BLaER1 (cell line): Measurements from ENCODE around the gene MAPKAPK3.

ENCODE experiments used
- H3K27ac ChIP-seq: shearing (Covaris generic); formaldehyde crosslinking; 2 replicates; pipeline ENCODE4 v1.8.1; 2022
- H3K27me3 ChIP-seq: shearing (Covaris generic); formaldehyde crosslinking; 2 replicates; pipeline ENCODE4 v1.8.1; 2022
- H3K36me3 ChIP-seq: shearing (Covaris generic); formaldehyde crosslinking; 2 replicates; pipeline ENCODE4 v1.8.1; 2022
- H3K4me1 ChIP-seq: shearing (Covaris generic); formaldehyde crosslinking; 2 replicates; pipeline ENCODE4 v1.8.1; 2022
- H3K4me2 ChIP-seq: shearing (Covaris generic); formaldehyde crosslinking; 2 replicates; pipeline ENCODE4 v1.8.1; 2022
- H3K4me3 ChIP-seq: shearing (Covaris generic); formaldehyde crosslinking; 2 replicates; pipeline ENCODE4 v1.8.1; 2022
- H3K9ac ChIP-seq: shearing (Covaris generic); formaldehyde crosslinking; 2 replicates; pipeline ENCODE4 v1.8.1; 2022
- H3K9me3 ChIP-seq: shearing (Covaris generic); formaldehyde crosslinking; 2 replicates; pipeline ENCODE4 v1.8.1; 2022
- H4K20me1 ChIP-seq: shearing (Covaris generic); formaldehyde crosslinking; 2 replicates; pipeline ENCODE4 v1.8.1; 2022
- Cebpa-rat ChIP-seq: shearing (Covaris generic); IDR thresholded peaks from 2 replicates; pipeline ENCODE4 v1.8.1; 2022

The MAPKAPK3 gene

DNA sequence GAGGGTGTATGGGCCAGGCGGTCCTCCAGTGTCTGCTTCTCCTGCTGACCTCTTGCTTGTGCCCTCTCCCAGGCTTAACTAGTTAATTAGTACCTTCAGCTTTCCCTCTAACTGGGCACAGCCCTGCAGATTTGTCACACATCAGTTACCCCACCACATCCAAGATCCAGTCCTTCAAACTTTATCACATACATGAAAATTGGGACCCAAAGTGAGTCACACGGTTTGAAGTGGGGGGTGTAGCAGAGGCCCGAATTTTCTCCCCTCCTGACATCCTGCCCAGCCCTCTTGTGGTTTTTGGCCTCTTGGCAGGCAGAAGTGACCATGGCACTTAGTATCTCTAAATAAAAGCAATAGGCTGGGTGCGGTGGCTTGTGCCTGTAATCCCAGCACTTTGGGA lies 3.9 kb downstream of the MAPKAPK3 start:
- Histone ChIP-seq H3K4me2 (peak overlapping the region; percentile 71), H3K9me3 (no peaks in the 10 kb centered on the region), H3K4me3 (no peak overlapping the region), H3K27ac (peak overlapping the region; percentile 54), H3K9ac (no peak overlapping the region), H3K36me3 (peaks cover 26% of the 10 kb centered on the region), H4K20me1 (peaks cover 50% of the 10 kb centered on the region), H3K27me3 (no peaks in the 10 kb centered on the region), H3K4me1 (peaks cover 77% of the 10 kb centered on the region)
- TF ChIP-seq Cebpa-rat, result no peak

- peaks cover 30% of the 10 kb centered on the region for H3K36me3 ChIP-seq
- H4K20me1 ChIP-seq, result peaks cover 71% of the 10 kb centered on the region
- H3K4me3 ChIP-seq, result no peak overlapping the region
- H3K9ac ChIP-seq, result no peak overlapping the region
- no peaks in the 10 kb centered on the region for H3K9me3 ChIP-seq
- no peaks in the 10 kb centered on the region for H3K27me3 ChIP-seq
- H3K4me2 ChIP-seq, result no peak overlapping the region
- TF ChIP-seq Cebpa-rat, result no peak
- H3K4me1 ChIP-seq, result peaks cover 82% of the 10 kb centered on the region
- H3K27ac ChIP-seq, result peak overlapping the region; percentile 31; the same call in 1 of the 2 replicates
Measured at GRCh38 chr3:50622881-50623280, 5.9 kb downstream of the MAPKAPK3 start.

DNA sequence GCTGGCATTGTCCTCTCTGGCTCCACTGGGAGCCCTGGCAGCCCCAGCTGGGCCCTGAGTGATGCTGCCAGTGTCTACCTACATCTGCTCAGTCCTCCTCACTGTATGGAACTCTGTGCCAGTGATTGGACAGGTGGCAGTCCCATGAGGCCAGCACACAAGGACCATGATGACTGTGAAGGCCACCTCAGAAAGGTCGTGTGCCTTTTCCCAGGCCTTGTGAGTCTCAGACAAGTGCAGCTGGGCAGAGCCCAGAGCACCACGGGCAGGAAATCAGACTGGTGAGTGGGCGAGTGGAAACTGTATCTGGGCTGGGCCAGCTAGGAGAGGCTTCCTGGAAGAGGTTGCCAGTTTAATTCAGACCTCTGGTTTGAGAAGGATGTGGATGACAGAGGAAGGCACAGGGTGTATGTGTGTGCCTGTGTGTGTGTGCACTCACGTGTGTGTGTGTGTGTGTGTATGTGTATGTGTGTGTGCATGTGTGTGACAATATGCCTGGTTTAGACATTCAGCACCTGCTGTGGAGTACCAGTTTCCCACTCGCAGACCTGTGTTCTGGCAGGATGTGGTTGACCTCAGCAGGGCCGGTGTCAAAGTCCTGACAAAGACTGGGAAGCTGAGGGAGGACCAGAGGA lies 7.0 kb downstream of the MAPKAPK3 start:
- Histone ChIP-seq H3K36me3 (peaks cover 41% of the 10 kb centered on the region), H3K4me2 (peak overlapping the region; percentile 67), H3K9ac (peak overlapping the region; percentile 0; the same call in 1 of the 2 replicates), H3K4me1 (peaks cover 75% of the 10 kb centered on the region), H3K4me3 (no peak overlapping the region), H3K27me3 (no peaks in the 10 kb centered on the region), H3K27ac (peak overlapping the region; percentile 31), H3K9me3 (no peaks in the 10 kb centered on the region), H4K20me1 (peaks cover 82% of the 10 kb centered on the region)
- no peak for TF ChIP-seq Cebpa-rat

DNA sequence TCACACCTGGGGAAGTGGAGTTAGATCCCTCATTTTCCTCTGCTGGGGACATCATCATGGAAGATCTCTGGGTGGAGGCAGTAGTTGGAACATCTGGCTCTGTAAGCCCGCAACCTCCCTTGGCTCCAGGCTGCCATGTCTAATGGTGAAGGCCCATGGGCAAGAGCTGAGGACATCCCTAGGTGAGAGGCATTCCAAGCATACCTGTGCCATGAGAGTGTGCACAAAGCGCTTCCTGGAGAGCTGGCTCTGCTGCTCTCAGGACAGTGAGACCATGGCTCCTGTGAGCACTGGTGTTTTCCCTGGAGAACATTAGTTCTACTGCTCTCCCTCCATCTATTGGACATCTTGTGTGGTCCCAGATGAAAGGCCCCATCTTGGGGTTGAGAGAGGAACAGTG lies 7.7 kb downstream of the MAPKAPK3 start:
- Histone ChIP-seq H3K9ac (0 out of 2 replicates have a peak overlapping the region, but pooled peaks have one; percentile 0), H3K27me3 (no peaks in the 10 kb centered on the region), H3K4me3 (no peak overlapping the region), H3K27ac (peak overlapping the region; percentile 31; the same call in 1 of the 2 replicates), H3K4me2 (peak overlapping the region; percentile 67), H3K4me1 (peaks cover 68% of the 10 kb centered on the region), H3K9me3 (no peaks in the 10 kb centered on the region), H3K36me3 (peaks cover 46% of the 10 kb centered on the region), H4K20me1 (peaks cover 88% of the 10 kb centered on the region)
- TF ChIP-seq Cebpa-rat, result no peak

GRCh38 chr3:50625231-50626182 lies 8.6 kb downstream of the MAPKAPK3 start:
- peaks cover 67% of the 10 kb centered on the region for H3K4me1 ChIP-seq
- H3K27ac ChIP-seq, result no peak overlapping the region
- no peaks in the 10 kb centered on the region for H3K9me3 ChIP-seq
- no peak for TF ChIP-seq Cebpa-rat
- H3K4me2 ChIP-seq, result peak overlapping the region; percentile 67
- H3K4me3 ChIP-seq, result no peak overlapping the region
- peaks cover 46% of the 10 kb centered on the region for H3K36me3 ChIP-seq
- no peaks in the 10 kb centered on the region for H3K27me3 ChIP-seq
- peaks cover 94% of the 10 kb centered on the region for H4K20me1 ChIP-seq
- H3K9ac ChIP-seq, result no peak overlapping the region

GRCh38 chr3:50626401-50626800 lies 9.4 kb downstream of the MAPKAPK3 start:
- no peak for TF ChIP-seq Cebpa-rat
- Histone ChIP-seq H4K20me1 (peaks cover 98% of the 10 kb centered on the region), H3K4me2 (peak overlapping the region; percentile 67), H3K4me1 (peaks cover 67% of the 10 kb centered on the region), H3K9me3 (no peaks in the 10 kb centered on the region), H3K36me3 (peaks cover 52% of the 10 kb centered on the region), H3K27ac (no peak overlapping the region), H3K4me3 (no peak overlapping the region), H3K27me3 (no peaks in the 10 kb centered on the region), H3K9ac (no peak overlapping the region)

DNA sequence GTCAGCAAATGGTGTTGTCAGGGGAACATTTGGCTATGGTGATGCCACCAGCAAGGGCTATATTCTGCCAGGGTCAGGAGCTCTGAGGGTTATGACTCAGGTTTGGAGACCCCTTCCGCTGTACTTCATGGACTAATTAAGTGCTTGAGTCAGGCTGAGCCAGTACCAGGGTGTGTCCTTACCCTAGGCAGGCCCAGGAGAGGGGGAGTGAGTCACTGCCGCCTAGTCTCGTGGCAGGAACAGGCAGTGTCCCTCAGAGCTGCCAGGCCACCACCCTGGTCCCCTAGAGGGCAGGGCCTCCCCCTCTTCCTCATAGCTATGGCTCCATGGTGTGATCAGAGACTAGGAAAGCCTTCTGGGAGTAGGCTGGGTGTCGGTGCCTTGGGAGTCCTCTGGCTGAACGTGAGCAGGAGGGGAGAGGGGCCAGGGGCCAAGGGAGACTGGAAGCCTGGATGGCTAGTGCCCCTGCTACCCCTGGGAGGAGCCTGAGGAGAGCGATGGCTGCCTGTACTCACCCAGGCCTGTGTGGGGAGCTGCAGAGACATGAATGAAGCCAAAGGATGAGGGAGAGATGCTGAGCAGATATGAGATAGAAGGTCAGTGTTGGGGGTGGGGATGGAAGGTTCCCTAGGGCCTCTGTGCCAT lies 10.6 kb downstream of the MAPKAPK3 start:
- no peaks in the 10 kb centered on the region for H3K27me3 ChIP-seq
- H3K9me3 ChIP-seq, result no peaks in the 10 kb centered on the region
- H4K20me1 ChIP-seq, result peaks cover 100% of the 10 kb centered on the region
- H3K4me3 ChIP-seq, result no peak overlapping the region
- no peak overlapping the region for H3K9ac ChIP-seq
- no peak for TF ChIP-seq Cebpa-rat
- H3K27ac ChIP-seq, result 0 out of 2 replicates have a peak overlapping the region, but pooled peaks have one; percentile 9
- H3K4me2 ChIP-seq, result 0 out of 2 replicates have a peak overlapping the region, but pooled peaks have one; percentile 17
- peaks cover 76% of the 10 kb centered on the region for H3K4me1 ChIP-seq
- peaks cover 42% of the 10 kb centered on the region for H3K36me3 ChIP-seq

DNA sequence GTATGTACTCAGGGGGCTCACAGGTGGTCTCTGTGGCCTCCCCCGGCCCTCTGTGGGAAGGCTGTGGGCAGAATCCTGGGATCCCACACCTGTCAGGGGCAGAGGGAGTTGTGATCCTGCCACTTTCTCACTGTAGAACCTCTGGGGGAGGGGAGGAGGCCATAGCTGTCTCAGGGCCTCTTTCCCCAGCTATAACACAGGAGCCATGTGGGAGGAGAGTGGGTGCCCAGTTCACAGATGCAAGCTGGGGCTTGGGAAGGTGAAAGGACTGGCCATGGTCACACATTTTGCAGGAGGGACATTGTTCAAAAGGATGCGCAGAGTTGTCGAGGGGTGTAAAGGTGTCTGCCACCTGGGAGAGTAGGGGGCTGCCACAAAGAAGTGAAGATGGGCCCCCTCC lies 11.7 kb downstream of the MAPKAPK3 start:
- Histone ChIP-seq H3K9ac (no peak overlapping the region), H4K20me1 (peaks cover 100% of the 10 kb centered on the region), H3K36me3 (peaks cover 32% of the 10 kb centered on the region; the same call in 1 of the 2 replicates), H3K27me3 (no peaks in the 10 kb centered on the region), H3K4me3 (no peak overlapping the region), H3K4me1 (peaks cover 77% of the 10 kb centered on the region), H3K27ac (no peak overlapping the region), H3K4me2 (no peak overlapping the region), H3K9me3 (no peaks in the 10 kb centered on the region)
- no peak for TF ChIP-seq Cebpa-rat

DNA sequence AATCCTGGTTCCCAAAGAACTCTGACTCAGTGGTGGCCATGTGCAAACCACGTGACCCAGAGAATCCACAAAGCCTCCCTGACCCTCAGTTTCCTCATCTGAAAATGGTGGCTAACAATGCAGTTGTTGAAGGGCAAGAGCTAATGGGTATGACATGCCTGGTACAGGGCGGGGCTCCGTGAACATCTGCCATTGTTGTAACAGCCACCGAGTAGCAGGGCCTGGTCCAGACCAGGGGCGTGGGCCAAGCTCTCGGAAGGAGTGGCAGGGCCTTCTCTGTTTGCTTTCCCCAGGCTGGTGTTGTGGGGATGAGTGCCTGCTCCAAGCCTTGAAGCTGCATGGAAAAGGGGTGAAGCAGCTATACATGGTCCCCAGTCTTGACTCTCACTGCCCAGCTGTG lies 13.4 kb downstream of the MAPKAPK3 start:
- no peaks in the 10 kb centered on the region for H3K27me3 ChIP-seq
- peaks cover 67% of the 10 kb centered on the region for H3K4me1 ChIP-seq
- peaks cover 37% of the 10 kb centered on the region; the same call in 1 of the 2 replicates for H3K36me3 ChIP-seq
- H3K4me3 ChIP-seq, result no peak overlapping the region
- peak overlapping the region; percentile 41; the same call in 1 of the 2 replicates for H3K4me2 ChIP-seq
- no peak overlapping the region for H3K9ac ChIP-seq
- no peak for TF ChIP-seq Cebpa-rat
- H3K9me3 ChIP-seq, result no peaks in the 10 kb centered on the region
- H4K20me1 ChIP-seq, result peaks cover 100% of the 10 kb centered on the region
- H3K27ac ChIP-seq, result no peak overlapping the region
